OCI-LY7 (cell line): ENCODE data around the gene CDC25B. TPM values are rescaled to one million over a fixed set of nuclear protein-coding genes. Genes with fewer than 3 reads are reported as not detected.

Experiments used
- BruUV-seq: library from RNA; stranded (reverse); fragments of 400-500 nt; replicated peaks from 2 replicates; lab custom pipeline; 2021; lab: Mats Ljungman, UMichigan
- CTCF ChIA-PET: fragments of 300-600 bp; sonication (Branson Sonifier 250); formaldehyde crosslinking; loops from one replicate; lab custom pipeline; 2022; ENCODE audit warnings: antibody characterized with exemption; ENCODE audit not compliant: unreplicated experiment; lab: Charles Lee
- POLR2A ChIA-PET: fragments of 300-600 bp; sonication (Branson Sonifier 250); formaldehyde crosslinking; loops from one replicate; lab custom pipeline; 2022; ENCODE audit warnings: antibody characterized with exemption; lab: Charles Lee
- DNase-seq: peaks from one replicate; pipeline ENCODE4 v3.0.0-alpha.2; 2015; ENCODE audit warnings: low spot score
- H2AFZ ChIP-seq: fragments of 200-600 bp; sonication (generic), shearing (Covaris generic); 2 replicates; pipeline ENCODE4 v1.6.1; 2014; ENCODE audit warnings: mild to moderate bottlenecking, antibody characterized with exemption, low read length, moderate library complexity
- H3K27ac ChIP-seq: fragments of 200-600 bp; sonication (generic); 2 replicates; pipeline ENCODE4 v1.5.1; 2014; ENCODE audit warnings: mixed run types, low read depth, mild to moderate bottlenecking, moderate library complexity, low read length, inconsistent platforms; ENCODE audit not compliant: poor library complexity, severe bottlenecking
- H3K36me3 ChIP-seq: fragments of 200-600 bp; sonication (generic); 2 replicates; pipeline ENCODE4 v1.6.1; 2014; ENCODE audit warnings: mild to moderate bottlenecking, antibody characterized with exemption, low read length, moderate library complexity, mixed read lengths; ENCODE audit not compliant: insufficient read depth
- H3K4me1 ChIP-seq: fragments of 200-600 bp; sonication (generic); 2 replicates; pipeline ENCODE4 v1.5.1; 2014; ENCODE audit warnings: mild to moderate bottlenecking, low read length; ENCODE audit not compliant: insufficient read depth, poor library complexity, severe bottlenecking
- H3K4me2 ChIP-seq: fragments of 200-600 bp; sonication (generic); 2 replicates; pipeline ENCODE4 v1.6.1; 2014; ENCODE audit warnings: mild to moderate bottlenecking, low read length
- H3K4me3 ChIP-seq: fragments of 200-600 bp; sonication (generic); 2 replicates; pipeline ENCODE4 v1.5.1; 2014; ENCODE audit warnings: mild to moderate bottlenecking, low read depth, low read length; ENCODE audit not compliant: poor library complexity, severe bottlenecking
- H3K79me2 ChIP-seq: fragments of 200-600 bp; sonication (generic); 2 replicates; pipeline ENCODE4 v1.6.1; 2016; ENCODE audit warnings: low read depth, mild to moderate bottlenecking, low read length, moderate library complexity, mixed read lengths; ENCODE audit not compliant: insufficient read depth
- H3K9me2 ChIP-seq: fragments of 200-600 bp; sonication (generic); 2 replicates; pipeline ENCODE4 v1.6.1; 2016; ENCODE audit warnings: mild to moderate bottlenecking, low read length, mixed read lengths; ENCODE audit not compliant: insufficient read depth
- H3K9me3 ChIP-seq: fragments of 200-600 bp; sonication (generic); 2 replicates; pipeline ENCODE4 v1.6.1; 2014; ENCODE audit warnings: mild to moderate bottlenecking, mixed run types, low read length, mixed read lengths
- H4K20me1 ChIP-seq: fragments of 200-600 bp; sonication (generic); 2 replicates; pipeline ENCODE4 v1.6.1; 2014; ENCODE audit warnings: mild to moderate bottlenecking, antibody characterized with exemption, low read length, moderate library complexity, mixed read lengths; ENCODE audit not compliant: insufficient read depth
- EZH2phosphoT487 ChIP-seq: fragments of 200-600 bp; sonication (generic); IDR thresholded peaks from 2 replicates; pipeline ENCODE4 v1.6.1; 2018; ENCODE audit warnings: low read depth, borderline replicate concordance, mild to moderate bottlenecking, mixed run types, antibody characterized with exemption, low read length, moderate library complexity, mixed read lengths
- intact Hi-C: fragments of 100-400 bp; cut with micrococcal nuclease; formaldehyde crosslinking; loops from one replicate; pipeline ENCODE4 v1.10.0; 2022; ENCODE audit not compliant: unreplicated experiment
- total RNA-seq, 2 experiments: library from RNA; depleted of rRNA in 1 of 2; stranded (reverse); fragments of >200 nt in 1 of 2; shearing (Covaris generic) in 1 of 2; gene quantifications; 2 replicates each; pipeline ENCODE4 v1.2.3, GENCODE V29; 2014 to 2022
- TF ChIP-seq, protein P1 (sequence below): fragments of 200-600 bp; sonication (generic); conservative IDR thresholded peaks from 2 replicates; pipeline ENCODE4 v1.5.1; 2014; ENCODE audit warnings: mild to moderate bottlenecking, antibody characterized with exemption, low read length, moderate library complexity, mixed read lengths

Gene CDC25B
- total RNA-seq, 2 experiments from 2014 or later, result 89.2 to 119 TPM

GRCh38 chr20:3846378-3846739 lies 50.2 kb downstream of the CDC25B start:
- no peaks in the 10 kb centered on the region for H4K20me1 ChIP-seq
- intact Hi-C loops, result loop anchor here (1.0 to 2.0 kb wide), 2 partner anchors 26 to 50 kb away; partner anchors contain the start of genes AP5S1 and CDC25B
- POLR2A ChIA-PET, result interaction anchor here (1.6 kb wide), 1 partner anchor 22 kb away, joined by 3 read pairs; no protein-coding TSS in a partner anchor
- H2AFZ ChIP-seq, result peak overlapping the region; percentile 95
- BruUV-seq, result no TSS peak
- H3K4me1 ChIP-seq, result peaks cover 20% of the 10 kb centered on the region
- H3K79me2 ChIP-seq, result peaks cover 7% of the 10 kb centered on the region; the same call in 1 of the 2 replicates
- peak overlapping the region; percentile 96 for H3K4me2 ChIP-seq
- peak overlapping the region; percentile 18 for H3K27ac ChIP-seq
- no peaks in the 10 kb centered on the region for H3K9me2 ChIP-seq
- CTCF ChIA-PET, result no interaction called here
- H3K36me3 ChIP-seq, result no peaks in the 10 kb centered on the region
- DNase-seq, result no peak
- TF ChIP-seq, protein P1, sequence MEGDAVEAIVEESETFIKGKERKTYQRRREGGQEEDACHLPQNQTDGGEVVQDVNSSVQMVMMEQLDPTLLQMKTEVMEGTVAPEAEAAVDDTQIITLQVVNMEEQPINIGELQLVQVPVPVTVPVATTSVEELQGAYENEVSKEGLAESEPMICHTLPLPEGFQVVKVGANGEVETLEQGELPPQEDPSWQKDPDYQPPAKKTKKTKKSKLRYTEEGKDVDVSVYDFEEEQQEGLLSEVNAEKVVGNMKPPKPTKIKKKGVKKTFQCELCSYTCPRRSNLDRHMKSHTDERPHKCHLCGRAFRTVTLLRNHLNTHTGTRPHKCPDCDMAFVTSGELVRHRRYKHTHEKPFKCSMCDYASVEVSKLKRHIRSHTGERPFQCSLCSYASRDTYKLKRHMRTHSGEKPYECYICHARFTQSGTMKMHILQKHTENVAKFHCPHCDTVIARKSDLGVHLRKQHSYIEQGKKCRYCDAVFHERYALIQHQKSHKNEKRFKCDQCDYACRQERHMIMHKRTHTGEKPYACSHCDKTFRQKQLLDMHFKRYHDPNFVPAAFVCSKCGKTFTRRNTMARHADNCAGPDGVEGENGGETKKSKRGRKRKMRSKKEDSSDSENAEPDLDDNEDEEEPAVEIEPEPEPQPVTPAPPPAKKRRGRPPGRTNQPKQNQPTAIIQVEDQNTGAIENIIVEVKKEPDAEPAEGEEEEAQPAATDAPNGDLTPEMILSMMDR, result no peak
- no peak for TF ChIP-seq EZH2phosphoT487
- H3K9me3 ChIP-seq, result no peaks in the 10 kb centered on the region
- H3K4me3 ChIP-seq, result peak overlapping the region; percentile 96

DNA sequence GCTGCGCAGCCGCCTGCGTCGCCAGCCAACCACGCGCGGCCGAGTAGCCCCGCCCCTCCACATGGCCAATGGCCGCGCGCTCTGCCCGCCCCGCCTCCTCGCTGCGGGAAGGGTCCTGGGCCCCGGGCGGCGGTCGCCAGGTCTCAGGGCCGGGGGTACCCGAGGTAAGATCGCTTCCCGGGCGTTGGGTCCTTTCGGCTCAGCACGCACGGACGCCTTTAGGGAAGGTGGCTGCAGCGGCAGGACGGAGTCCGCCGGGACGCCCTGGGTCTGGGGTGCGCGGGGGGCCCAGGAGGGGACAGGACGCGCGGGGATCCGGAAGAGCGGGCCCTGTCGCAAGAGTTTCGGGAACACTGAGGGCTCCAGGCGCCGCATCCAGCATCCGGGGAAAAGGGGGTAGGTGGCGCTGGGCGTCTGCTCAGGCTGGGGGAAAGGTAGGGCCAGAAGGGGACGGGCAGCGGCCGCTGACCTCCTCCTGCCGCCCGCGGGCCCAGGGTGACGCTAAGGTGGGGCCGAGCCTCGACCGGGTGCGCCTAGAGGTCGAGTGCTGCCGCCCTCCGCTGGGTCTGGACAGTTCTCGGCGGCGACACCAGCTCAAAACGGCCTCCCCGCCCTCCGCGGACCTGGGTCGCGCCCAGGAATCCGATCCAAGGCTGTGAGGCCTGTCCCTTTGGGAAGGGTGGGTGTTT lies 50.8 kb downstream of the CDC25B start, which contains the start of gene MAVS:
MAVS (plus strand) TSS at position 95 of the 689 bp plus-strand sequence. CDS start 7,791 bp downstream, outside the sequence.
- intact Hi-C loops, result loop anchor here (1.0 to 2.0 kb wide), 2 partner anchors 27 to 50 kb away; partner anchors contain the start of genes AP5S1 and CDC25B
- peaks cover 7% of the 10 kb centered on the region; the same call in 1 of the 2 replicates for H3K79me2 ChIP-seq

More for the DNA sequence above, 50.8 kb downstream of the CDC25B start, which contains the start of gene MAVS:
- Histone ChIP-seq H3K4me2 (peak within 1 kb of the TSS; percentile 96), H2AFZ (peak within 1 kb of the TSS; percentile 95), H4K20me1 (no peaks in the 10 kb centered on the region), H3K9me3 (no peaks in the 10 kb centered on the region), H3K36me3 (no peaks in the 10 kb centered on the region), H3K9me2 (no peaks in the 10 kb centered on the region), H3K27ac (peak within 1 kb of the TSS; percentile 19), H3K4me3 (peak within 1 kb of the TSS; percentile 96), H3K4me1 (peaks cover 20% of the 10 kb centered on the region)
- TF ChIP-seq, protein P1, result peak; percentile 21; the same call in 1 of the 2 replicates
- no peak for TF ChIP-seq EZH2phosphoT487
- DNase-seq, result peak; percentile 90
- no TSS peak for BruUV-seq
- POLR2A ChIA-PET, result interaction anchor here (0.8 kb wide), 1 partner anchor 10 kb away, joined by 3 read pairs; no protein-coding TSS in a partner anchor
- CTCF ChIA-PET, result no interaction called here
